GM13976 (cell line): ENCODE results near the gene UQCR11.
A peak's percentile ranks its signal among the peaks of the same experiment; 100 is the strongest.

Experiments used
- DNase-seq: peaks from one replicate; pipeline ENCODE4 v3.0.0; 2012; ENCODE audit warnings: low spot score
- CTCF ChIP-seq: IDR thresholded peaks from 2 replicates; pipeline ENCODE4 v1.5.1; 2012; ENCODE audit warnings: borderline replicate concordance, mild to moderate bottlenecking; ENCODE audit not compliant: insufficient read depth; ENCODE audit errors: extremely low read depth, missing control alignments, control extremely low read depth
- in situ Hi-C: fragments of 300-500 bp; cut with MboI; formaldehyde crosslinking; loops from one replicate; pipeline ENCODE4 v1.12.0; 2022; ENCODE audit warnings: low sequenced_read_pairs, mixed read lengths, inconsistent platforms; ENCODE audit not compliant: unreplicated experiment

UQCR11 gene

GRCh38 chr19:1592024-1592754, 13.1 kb downstream of the UQCR11 start:
- in situ Hi-C loops = no loop called here
- TF ChIP-seq CTCF = no peak

GRCh38 chr19:1591421-1592023, 13.7 kb downstream of the UQCR11 start:
- no peak for DNase-seq
- in situ Hi-C loops = no loop called here
- no peak for TF ChIP-seq CTCF

More at GRCh38 chr19:1592024-1592754, 13.1 kb downstream of the UQCR11 start:
- peak; percentile 97 for DNase-seq

- peak; percentile 76 for DNase-seq
- in situ Hi-C loops = no loop called here
- peak; percentile 62 for TF ChIP-seq CTCF
These were observed 14.4 kb downstream of the UQCR11 start for GRCh38 chr19:1590641-1591397.

GRCh38 chr19:1587872-1588271, 17.4 kb downstream of the UQCR11 start:
- no peak for DNase-seq
- in situ Hi-C loops = no loop called here
- no peak for TF ChIP-seq CTCF

GRCh38 chr19:1585243-1585580, 20.1 kb downstream of the UQCR11 start:
- in situ Hi-C loops = no loop called here
- no peak for DNase-seq
- TF ChIP-seq CTCF = no peak

- DNase-seq = no peak
- TF ChIP-seq CTCF = no peak
- in situ Hi-C loops = no loop called here
These were observed 20.6 kb downstream of the UQCR11 start for GRCh38 chr19:1584500-1585242.
